NOMO-1 treated with DMSO at 0.1 percent for 48 hours (cell line): Measurements from ENCODE around the gene TYW1B.
"Not testable (repeated sequence)": the region's sequence is repeated elsewhere in the genome, so short reads cannot be mapped to it uniquely, and the experiment has no call there.

Experiments
- DNase-seq: peaks from one replicate; lab custom pipeline; 2025; ENCODE audit not compliant: unreplicated experiment; lab: John Stamatoyannopoulos, UW

TYW1B gene

GRCh38 chr7:72760602-72761001 lies 67.4 kb downstream of the TYW1B start:
- no peak for DNase-seq

GRCh38 chr7:72754312-72754711 lies 73.7 kb downstream of the TYW1B start:
- DNase-seq: no peak

- no peak for DNase-seq
Measured at GRCh38 chr7:72753781-72754180, 74.2 kb downstream of the TYW1B start.

- not testable (repeated sequence) for DNase-seq
Measured at GRCh38 chr7:72753229-72753628, 74.8 kb downstream of the TYW1B start.

- DNase-seq: no peak
Measured at GRCh38 chr7:72751978-72752377, 76.0 kb downstream of the TYW1B start.

GRCh38 chr7:72751378-72751777 lies 76.6 kb downstream of the TYW1B start:
- DNase-seq: no peak

- DNase-seq: not testable (repeated sequence)
Measured at GRCh38 chr7:72748649-72749048, 79.4 kb downstream of the TYW1B start.

- DNase-seq: not testable (repeated sequence)
Measured at GRCh38 chr7:72744244-72744926, 83.6 kb downstream of the TYW1B start.

GRCh38 chr7:72743801-72744200 lies 84.2 kb downstream of the TYW1B start:
- DNase-seq: not testable (repeated sequence)

- not testable (repeated sequence) for DNase-seq
Measured at GRCh38 chr7:72739716-72740115, 88.3 kb downstream of the TYW1B start.

GRCh38 chr7:72735855-72736254 lies 92.1 kb downstream of the TYW1B start:
- not testable (repeated sequence) for DNase-seq

- DNase-seq: not testable (repeated sequence)
Measured at GRCh38 chr7:72730815-72731214, 97.2 kb downstream of the TYW1B start.

GRCh38 chr7:72730384-72730783 lies 97.6 kb downstream of the TYW1B start:
- DNase-seq: not testable (repeated sequence)

GRCh38 chr7:72729130-72729529 lies 98.9 kb downstream of the TYW1B start:
- DNase-seq: not testable (repeated sequence)

GRCh38 chr7:72722694-72723093 lies 105.3 kb downstream of the TYW1B start:
- not testable (repeated sequence) for DNase-seq

GRCh38 chr7:72720890-72721289 lies 107.1 kb downstream of the TYW1B start:
- DNase-seq: not testable (repeated sequence)

- DNase-seq: not testable (repeated sequence)
Measured at GRCh38 chr7:72717252-72717774, 110.7 kb downstream of the TYW1B start.

GRCh38 chr7:72711927-72712326 lies 116.1 kb downstream of the TYW1B start:
- DNase-seq: not testable (repeated sequence)

GRCh38 chr7:72710983-72711382 lies 117.0 kb downstream of the TYW1B start:
- no peak for DNase-seq

- DNase-seq: no peak
Measured at GRCh38 chr7:72709909-72710308, 118.1 kb downstream of the TYW1B start.

- DNase-seq: not testable (repeated sequence)
Measured at GRCh38 chr7:72708371-72709050, 119.5 kb downstream of the TYW1B start.

GRCh38 chr7:72706521-72706920 lies 121.5 kb downstream of the TYW1B start:
- no peak for DNase-seq
